HepG2 (cell line): ENCODE results near the gene TMEM164. TPM values are rescaled to one million over a fixed set of nuclear protein-coding genes. Genes with fewer than 3 reads are reported as not detected.

ENCODE experiments used
- ATAC-seq: fragments of 200-7000 bp; cut with Tn5 transposase; 3 replicates; pipeline ENCODE4 v1.9.1; 2020; ENCODE audit warnings: mild to moderate bottlenecking, moderate library complexity
- BruUV-seq: library from RNA; stranded (reverse); fragments of 400-500 nt; replicated peaks from 2 replicates; lab custom pipeline; 2021; lab: Mats Ljungman, UMichigan
- CTCF ChIA-PET: fragments of 300-600 bp; formaldehyde crosslinking; extraction: SDS; loops from one replicate; lab custom pipeline; 2021; ENCODE audit warnings: low total read pairs, inconsistent platforms, low intra/inter-chr PET ratio; lab: Yijun Ruan, JAX
- POLR2A ChIA-PET: fragments of 350-600 bp; sonication (Branson Sonifier 250); formaldehyde crosslinking; loops from one replicate; lab custom pipeline; 2020; ENCODE audit warnings: antibody characterized with exemption, inconsistent platforms; lab: Yijun Ruan, JAX
- DNase-seq: peaks from one replicate; pipeline ENCODE4 v3.0.0-alpha.2; 2015; ENCODE audit warnings: low spot score
- FAIRE-seq: peaks from 3 replicates; lab custom pipeline; 2011; peaks lifted over from hg19 to GRCh38; lab: Jason Lieb, UNC
- H2AFZ ChIP-seq: one replicate; pipeline ENCODE4 v1.6.1; 2011; ENCODE audit warnings: low read length, inconsistent platforms
- H3K27ac ChIP-seq: fragments of 300-600 bp; 3 replicates; pipeline ENCODE4 v1.8.0; 2011; ENCODE audit warnings: mixed run types, mild to moderate bottlenecking, mixed read lengths, low read length, inconsistent platforms; ENCODE audit not compliant: insufficient read depth; ENCODE audit errors: extremely low read length
- H3K27me3 ChIP-seq, 2 experiments: fragments of 200-600 bp in 1 of 2; 2 replicates in 1 of 2; 3 replicates in 1 of 2; pipeline versions ENCODE4 v1.6.0 to v1.8.0; 2011; ENCODE audit warnings: low read length in 2 of 2, mild to moderate bottlenecking in 2 of 2, moderate library complexity in 2 of 2, inconsistent platforms in 1 of 2; ENCODE audit not compliant: insufficient read depth in 2 of 2, control insufficient read depth in 1 of 2
- H3K36me3 ChIP-seq, 2 experiments: fragments of 200-600 bp in 1 of 2; replicated peaks in 1 of 2; 2 replicates in 1 of 2; 3 replicates in 1 of 2; pipeline versions ENCODE4 v1.5.1 to v1.8.0; 2011; ENCODE audit warnings: low read length in 2 of 2, inconsistent platforms in 1 of 2; ENCODE audit not compliant: insufficient read depth in 2 of 2, control insufficient read depth in 1 of 2
- H3K4me1 ChIP-seq: 2 replicates; pipeline ENCODE4 v1.5.1; 2012; ENCODE audit warnings: low read length, inconsistent platforms; ENCODE audit not compliant: insufficient read depth
- H3K4me2 ChIP-seq: 2 replicates; pipeline ENCODE4 v1.6.0; 2011; ENCODE audit warnings: low read depth, low read length, inconsistent platforms
- H3K4me3 ChIP-seq, 3 experiments: fragments of 200-600 bp in 1 of 3; sonication (generic), shearing (Covaris generic) in 1 of 3; replicated peaks in 1 of 3; 2 replicates each; pipeline ENCODE4 v1.5.1; 2011 to 2016; ENCODE audit warnings: low read length in 3 of 3, inconsistent platforms in 2 of 3, low read depth in 2 of 3, mild to moderate bottlenecking in 2 of 3, control low read depth in 1 of 3, mixed read lengths in 1 of 3; ENCODE audit not compliant: insufficient read depth in 1 of 3
- H3K79me2 ChIP-seq: one replicate; pipeline ENCODE4 v1.6.1; 2011; ENCODE audit warnings: low read length, inconsistent platforms; ENCODE audit not compliant: insufficient read depth
- H3K9ac ChIP-seq: 2 replicates; pipeline ENCODE4 v1.6.0; 2011; ENCODE audit warnings: mild to moderate bottlenecking, low read depth, low read length, inconsistent platforms; ENCODE audit not compliant: insufficient read depth
- H3K9me3 ChIP-seq: 2 replicates; pipeline ENCODE4 v1.5.1; 2012; ENCODE audit warnings: mild to moderate bottlenecking, low read length
- H4K20me1 ChIP-seq: 2 replicates; pipeline ENCODE4 v1.6.0; 2011; ENCODE audit warnings: inconsistent platforms, mild to moderate bottlenecking, low read length, moderate library complexity; ENCODE audit not compliant: insufficient read depth
- FIP1L1 ChIP-seq: fragments of 200-400 bp; formaldehyde crosslinking; IDR thresholded peaks from 2 replicates; pipeline ENCODE4 v1.6.1; 2018; ENCODE audit warnings: low read depth, mild to moderate bottlenecking, low read length, moderate library complexity, borderline replicate concordance; ENCODE audit not compliant: insufficient read depth
- FOSL1 ChIP-seq: sonication (generic); formaldehyde crosslinking; IDR thresholded peaks from 2 replicates; pipeline ENCODE4 v1.9.0; 2021; ENCODE audit warnings: missing genetic modification reagents, borderline replicate concordance
- HHEX ChIP-seq: IDR thresholded peaks from 2 replicates; pipeline ENCODE4 v1.6.1; 2016; ENCODE audit warnings: control low read depth
- HOXA7 ChIP-seq: sonication (generic); formaldehyde crosslinking; IDR thresholded peaks from 2 replicates; pipeline ENCODE4 v1.8.1; 2022; ENCODE audit warnings: mild to moderate bottlenecking, missing genetic modification reagents, moderate library complexity
- KMT2B ChIP-seq: IDR thresholded peaks from 2 replicates; pipeline ENCODE4 v1.6.1; 2016; ENCODE audit warnings: missing genetic modification reagents, missing compliant biosample characterization
- RARG ChIP-seq: sonication (generic); formaldehyde crosslinking; IDR thresholded peaks from 2 replicates; pipeline ENCODE4 v1.4.0; 2020; ENCODE audit warnings: low read depth, mild to moderate bottlenecking, missing genetic modification reagents
- ZNF10 ChIP-seq: sonication (generic); formaldehyde crosslinking; IDR thresholded peaks from 2 replicates; pipeline ENCODE4 v1.4.0; 2020; ENCODE audit warnings: mild to moderate bottlenecking, low read depth, missing genetic modification reagents, borderline replicate concordance
- ZNF234 ChIP-seq: sonication (generic); formaldehyde crosslinking; conservative IDR thresholded peaks from 2 replicates; pipeline ENCODE4 v1.5.1; 2020; ENCODE audit warnings: mild to moderate bottlenecking, missing genetic modification reagents
- ZNF337 ChIP-seq: sonication (generic); formaldehyde crosslinking; IDR thresholded peaks from 2 replicates; pipeline ENCODE4 v1.5.1; 2020; ENCODE audit warnings: missing genetic modification reagents, low read depth, mild to moderate bottlenecking, borderline replicate concordance
- ZNF607 ChIP-seq: sonication (generic); formaldehyde crosslinking; IDR thresholded peaks from 2 replicates; pipeline ENCODE4 v1.5.1; 2020; ENCODE audit warnings: missing genetic modification reagents, mild to moderate bottlenecking, borderline replicate concordance
- ZNF781 ChIP-seq: sonication (generic); formaldehyde crosslinking; IDR thresholded peaks from 2 replicates; pipeline ENCODE4 v1.5.1; 2020; ENCODE audit warnings: borderline replicate concordance, mild to moderate bottlenecking, missing genetic modification reagents; ENCODE audit errors: not compliant biosample characterization
- WGBS: methylation state at CpG from one replicate; pipeline ENCODE4 v1.1.6; 2017; ENCODE audit warnings: low lambda C conversion rate; 5-methylcytosine and 5-hydroxymethylcytosine counted together
- in situ Hi-C: cut with HindIII; loops from 2 replicates; pipeline ENCODE4 v1.10.0; 2017; ENCODE audit warnings: low pct_unique_long_range_greater_than_20kb; ENCODE audit not compliant: extremely low pct_ligation_motif_present
- intact Hi-C: fragments of 100-400 bp; cut with micrococcal nuclease; formaldehyde crosslinking; loops from one replicate; pipeline ENCODE4 v1.10.0; 2022; ENCODE audit not compliant: unreplicated experiment
- polyA plus RNA-seq, 8 experiments: library from polyadenylated mRNA; depleted of rRNA in 3 of 8; stranded (reverse) in 7 of 8; unstranded in 1 of 8; fragments of >200 nt; fragmentation: Illumina TruSeq in 4 of 8; extraction: Trizol in 4 of 8; gene quantifications; 2 replicates each; pipeline versions ENCODE4 v1.2.1 to v1.2.3, GENCODE V29; 2011 to 2016; ENCODE audit warnings: low read depth in 4 of 8, missing spikeins in 1 of 8, mixed read lengths in 1 of 8; ENCODE audit not compliant: insufficient read depth in 1 of 8
- total RNA-seq, 5 experiments: library from RNA; depleted of rRNA; stranded (reverse); fragments of >200 nt; fragmentation: Illumina TruSeq; extraction: Trizol; gene quantifications; 2 replicates each; pipeline ENCODE4 v1.2.3, GENCODE V29; 2016; ENCODE audit warnings: low read depth in 1 of 5
- TF ChIP-seq, protein P1 (sequence below): IDR thresholded peaks from 2 replicates; pipeline ENCODE4 v1.6.1; 2016
- TF ChIP-seq, protein P2 (sequence below): sonication (generic); formaldehyde crosslinking; IDR thresholded peaks from 2 replicates; pipeline ENCODE4 v1.4.0; 2020; ENCODE audit warnings: missing genetic modification reagents

The TMEM164 gene
- total and polyA plus RNA-seq, 2 of the 13 experiments (the other 11 are each of a cell fraction or from before 2014, with no cell fraction given) = 5.8 to 13.2 TPM

DNA sequence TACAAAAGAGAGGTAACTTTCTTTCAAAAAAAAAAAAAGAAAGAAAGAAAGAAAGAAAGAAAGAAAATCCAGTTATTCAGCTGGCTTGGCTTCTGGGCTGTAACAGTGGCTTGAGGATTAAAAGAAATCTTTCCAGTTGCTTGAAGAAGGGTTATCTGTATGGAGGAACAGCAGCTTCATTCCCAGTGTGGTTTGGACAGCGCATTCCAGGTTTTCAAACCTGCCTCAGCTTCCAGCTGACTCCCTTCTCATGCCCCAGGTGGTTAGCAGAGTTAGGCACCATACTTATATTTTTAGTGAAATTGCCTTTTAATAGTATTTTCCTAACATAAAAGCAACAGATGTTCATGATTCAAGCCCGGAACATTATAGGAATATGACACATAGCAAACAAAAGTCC is 48.6 kb downstream of the TMEM164 start:
- POLR2A ChIA-PET = no interaction called here
- CTCF ChIA-PET = no interaction called here
- Histone ChIP-seq H3K9me3 (no peaks in the 10 kb centered on the region), H3K27ac (no peak overlapping the region), H3K4me2 (no peak overlapping the region), H3K36me3 (no peaks in the 10 kb centered on the region), H3K4me1 (peaks cover 5% of the 10 kb centered on the region), H3K4me3 (no peak overlapping the region)
- DNase-seq = no peak
- TF ChIP-seq ZNF10 (no peak), HHEX (CRISPR knock-in tag) (no peak), ZNF607 (no peak)
- TF ChIP-seq, all 625 proteins: peak for 0
- Histone ChIP-seq H3K9ac (no peak overlapping the region), H3K27me3 (no peaks in the 10 kb centered on the region), H4K20me1 (no peaks in the 10 kb centered on the region), H3K79me2 (no peaks in the 10 kb centered on the region), H2AFZ (no peak overlapping the region)
- WGBS = 100% methylated on average over 1 of the region's 2 CpGs
- no TSS peak for BruUV-seq
- in situ Hi-C loops (no loop called here), intact Hi-C loops (no loop called here)
- no peak for FAIRE-seq
- ATAC-seq = no peak

DNA sequence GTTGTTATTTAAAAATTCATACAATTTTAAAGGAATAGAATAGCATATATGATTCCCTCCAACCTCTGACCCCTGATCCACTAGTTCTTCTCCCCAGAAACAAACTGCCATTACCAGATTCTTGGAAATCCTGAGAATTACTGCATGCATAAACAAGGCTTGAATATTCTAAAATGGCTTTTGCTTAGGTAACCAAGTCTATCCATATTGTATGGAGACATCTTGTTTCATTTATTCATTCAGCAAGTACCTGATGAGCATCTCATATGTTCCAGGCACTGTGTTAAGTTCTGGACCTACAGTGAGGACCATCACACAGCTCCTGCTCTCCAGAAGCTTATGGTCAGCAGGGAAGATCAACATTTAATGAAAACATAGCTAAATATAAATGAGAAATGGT is 49.4 kb downstream of the TMEM164 start:
- Histone ChIP-seq H3K27ac (no peak overlapping the region), H3K27me3 (no peaks in the 10 kb centered on the region), H3K9me3 (no peaks in the 10 kb centered on the region), H4K20me1 (no peaks in the 10 kb centered on the region), H3K9ac (no peak overlapping the region), H3K36me3 (no peaks in the 10 kb centered on the region), H3K4me2 (no peak overlapping the region), H3K4me1 (no peaks in the 10 kb centered on the region), H2AFZ (no peak overlapping the region), H3K79me2 (no peaks in the 10 kb centered on the region), H3K4me3 (no peak overlapping the region)
- ATAC-seq = no peak
- in situ Hi-C loops (no loop called here), intact Hi-C loops (no loop called here)
- ChIA-PET CTCF (no interaction called here), POLR2A (no interaction called here)
- no peak for DNase-seq
- FAIRE-seq = no peak
- no TSS peak for BruUV-seq
- TF ChIP-seq, protein P1, sequence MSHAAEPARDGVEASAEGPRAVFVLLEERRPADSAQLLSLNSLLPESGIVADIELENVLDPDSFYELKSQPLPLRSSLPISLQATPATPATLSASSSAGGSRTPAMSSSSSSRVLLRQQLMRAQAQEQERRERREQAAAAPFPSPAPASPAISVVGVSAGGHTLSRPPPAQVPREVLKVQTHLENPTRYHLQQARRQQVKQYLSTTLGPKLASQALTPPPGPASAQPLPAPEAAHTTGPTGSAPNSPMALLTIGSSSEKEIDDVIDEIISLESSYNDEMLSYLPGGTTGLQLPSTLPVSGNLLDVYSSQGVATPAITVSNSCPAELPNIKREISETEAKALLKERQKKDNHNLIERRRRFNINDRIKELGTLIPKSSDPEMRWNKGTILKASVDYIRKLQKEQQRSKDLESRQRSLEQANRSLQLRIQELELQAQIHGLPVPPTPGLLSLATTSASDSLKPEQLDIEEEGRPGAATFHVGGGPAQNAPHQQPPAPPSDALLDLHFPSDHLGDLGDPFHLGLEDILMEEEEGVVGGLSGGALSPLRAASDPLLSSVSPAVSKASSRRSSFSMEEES (CRISPR knock-in tag) = no peak
- TF ChIP-seq ZNF337 (CRISPR knock-in tag) (no peak), HOXA7 (no peak), ZNF234 (CRISPR knock-in tag) (no peak), FIP1L1 (no peak), KMT2B (CRISPR knock-in tag) (no peak), RARG (CRISPR knock-in tag) (no peak), FOSL1 (CRISPR knock-in tag) (no peak), ZNF781 (CRISPR knock-in tag) (no peak)
- TF ChIP-seq, protein P2, sequence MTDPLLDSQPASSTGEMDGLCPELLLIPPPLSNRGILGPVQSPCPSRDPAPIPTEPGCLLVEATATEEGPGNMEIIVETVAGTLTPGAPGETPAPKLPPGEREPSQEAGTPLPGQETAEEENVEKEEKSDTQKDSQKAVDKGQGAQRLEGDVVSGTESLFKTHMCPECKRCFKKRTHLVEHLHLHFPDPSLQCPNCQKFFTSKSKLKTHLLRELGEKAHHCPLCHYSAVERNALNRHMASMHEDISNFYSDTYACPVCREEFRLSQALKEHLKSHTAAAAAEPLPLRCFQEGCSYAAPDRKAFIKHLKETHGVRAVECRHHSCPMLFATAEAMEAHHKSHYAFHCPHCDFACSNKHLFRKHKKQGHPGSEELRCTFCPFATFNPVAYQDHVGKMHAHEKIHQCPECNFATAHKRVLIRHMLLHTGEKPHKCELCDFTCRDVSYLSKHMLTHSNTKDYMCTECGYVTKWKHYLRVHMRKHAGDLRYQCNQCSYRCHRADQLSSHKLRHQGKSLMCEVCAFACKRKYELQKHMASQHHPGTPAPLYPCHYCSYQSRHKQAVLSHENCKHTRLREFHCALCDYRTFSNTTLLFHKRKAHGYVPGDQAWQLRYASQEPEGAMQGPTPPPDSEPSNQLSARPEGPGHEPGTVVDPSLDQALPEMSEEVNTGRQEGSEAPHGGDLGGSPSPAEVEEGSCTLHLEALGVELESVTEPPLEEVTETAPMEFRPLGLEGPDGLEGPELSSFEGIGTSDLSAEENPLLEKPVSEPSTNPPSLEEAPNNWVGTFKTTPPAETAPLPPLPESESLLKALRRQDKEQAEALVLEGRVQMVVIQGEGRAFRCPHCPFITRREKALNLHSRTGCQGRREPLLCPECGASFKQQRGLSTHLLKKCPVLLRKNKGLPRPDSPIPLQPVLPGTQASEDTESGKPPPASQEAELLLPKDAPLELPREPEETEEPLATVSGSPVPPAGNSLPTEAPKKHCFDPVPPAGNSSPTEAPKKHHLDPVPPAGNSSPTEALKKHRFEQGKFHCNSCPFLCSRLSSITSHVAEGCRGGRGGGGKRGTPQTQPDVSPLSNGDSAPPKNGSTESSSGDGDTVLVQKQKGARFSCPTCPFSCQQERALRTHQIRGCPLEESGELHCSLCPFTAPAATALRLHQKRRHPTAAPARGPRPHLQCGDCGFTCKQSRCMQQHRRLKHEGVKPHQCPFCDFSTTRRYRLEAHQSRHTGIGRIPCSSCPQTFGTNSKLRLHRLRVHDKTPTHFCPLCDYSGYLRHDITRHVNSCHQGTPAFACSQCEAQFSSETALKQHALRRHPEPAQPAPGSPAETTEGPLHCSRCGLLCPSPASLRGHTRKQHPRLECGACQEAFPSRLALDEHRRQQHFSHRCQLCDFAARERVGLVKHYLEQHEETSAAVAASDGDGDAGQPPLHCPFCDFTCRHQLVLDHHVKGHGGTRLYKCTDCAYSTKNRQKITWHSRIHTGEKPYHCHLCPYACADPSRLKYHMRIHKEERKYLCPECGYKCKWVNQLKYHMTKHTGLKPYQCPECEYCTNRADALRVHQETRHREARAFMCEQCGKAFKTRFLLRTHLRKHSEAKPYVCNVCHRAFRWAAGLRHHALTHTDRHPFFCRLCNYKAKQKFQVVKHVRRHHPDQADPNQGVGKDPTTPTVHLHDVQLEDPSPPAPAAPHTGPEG = no peak
